GM18870 (cell line): ENCODE results near the gene WDR46.
A peak's percentile ranks its signal among the peaks of the same experiment; 100 is the strongest.

ENCODE experiments used
- ATAC-seq: cut with Tn5 transposase; IDR thresholded peaks from one replicate; pipeline ENCODE4 v1.9.1; 2021; ENCODE audit warnings: moderate library complexity; ENCODE audit not compliant: unreplicated experiment

The WDR46 gene

GRCh38 chr6:33313709-33314514 is 24.9 kb upstream of the WDR46 start, which contains the start of gene TAPBP:
Gene TAPBP, minus strand, starts transcription at chr6:33314078. Its CDS starts 37 bp downstream, at chr6:33314041.
- ATAC-seq = no peak

- ATAC-seq = no peak
Observed at GRCh38 chr6:33313105-33313708, 24.2 kb upstream of the WDR46 start.

GRCh38 chr6:33312361-33313104 is 23.5 kb upstream of the WDR46 start:
- ATAC-seq = no peak

GRCh38 chr6:33306356-33306755 is 17.3 kb upstream of the WDR46 start:
- ATAC-seq = no peak

- ATAC-seq = no peak
Observed at GRCh38 chr6:33305052-33305451, 16.0 kb upstream of the WDR46 start.

GRCh38 chr6:33304216-33304615 is 15.2 kb upstream of the WDR46 start:
- no peak for ATAC-seq

GRCh38 chr6:33301877-33302276 is 12.8 kb upstream of the WDR46 start:
- no peak for ATAC-seq

GRCh38 chr6:33299237-33299944 is 10.4 kb upstream of the WDR46 start:
- ATAC-seq = peak; percentile 59

- peak; percentile 7 for ATAC-seq
Observed at GRCh38 chr6:33298773-33299236, 9.8 kb upstream of the WDR46 start, which contains the start of gene RGL2. Gene RGL2, minus strand, starts transcription at chr6:33298942. Its CDS starts 332 bp downstream, at chr6:33298610.

- ATAC-seq = no peak
Observed at GRCh38 chr6:33297956-33298772, 9.1 kb upstream of the WDR46 start.

- ATAC-seq = no peak
Observed at GRCh38 chr6:33297406-33297955, 8.4 kb upstream of the WDR46 start.

- ATAC-seq = no peak
Observed at GRCh38 chr6:33296797-33297405, 7.9 kb upstream of the WDR46 start.

- no peak for ATAC-seq
Observed at GRCh38 chr6:33295621-33296369, 6.8 kb upstream of the WDR46 start.

- no peak for ATAC-seq
Observed at GRCh38 chr6:33294086-33294823, 5.2 kb upstream of the WDR46 start.

GRCh38 chr6:33292996-33293682 is 4.1 kb upstream of the WDR46 start:
- no peak for ATAC-seq

- no peak for ATAC-seq
Observed at GRCh38 chr6:33290459-33290858, 1.4 kb upstream of the WDR46 start.

- no peak for ATAC-seq
Observed at GRCh38 chr6:33289784-33290315, 811 bp upstream of the WDR46 start.
